Cardiac muscle cell (in vitro differentiated cells and primary cell): ENCODE measurements around the gene TET3. TPM values are rescaled to one million over a fixed set of nuclear protein-coding genes. Genes with fewer than 3 reads are reported as not detected.

Experiments used
- DNase-seq, 2 donors: peaks; one replicate each; pipeline versions ENCODE4 v3.0.0 to v3.0.0-alpha.2; 2010 to 2017; ENCODE audit warnings: low read depth in 1 of 2, low spot score in 1 of 2
- H3K27ac ChIP-seq: fragments of 200-600 bp; sonication (generic); 2 replicates; pipeline ENCODE4 v1.5.1; 2016
- H3K27me3 ChIP-seq: fragments of 200-600 bp; sonication (generic); 2 replicates; pipeline ENCODE4 v1.6.0; 2016; ENCODE audit warnings: control low read depth
- H3K36me3 ChIP-seq: fragments of 200-600 bp; sonication (generic); 2 replicates; pipeline ENCODE4 v1.5.1; 2016; ENCODE audit warnings: control low read depth
- H3K4me1 ChIP-seq: fragments of 200-600 bp; sonication (generic); 2 replicates; pipeline ENCODE4 v1.8.1; 2017; ENCODE audit warnings: low read depth, mild to moderate bottlenecking, mixed run types
- H3K4me3 ChIP-seq: fragments of 200-600 bp; sonication (generic); 2 replicates; pipeline ENCODE4 v1.5.1; 2016; ENCODE audit warnings: mild to moderate bottlenecking
- H3K9me3 ChIP-seq: fragments of 200-600 bp; sonication (generic); 2 replicates; pipeline ENCODE4 v1.5.1; 2017; ENCODE audit warnings: low read depth, mild to moderate bottlenecking, control low read depth
- CTCF ChIP-seq: IDR thresholded peaks from 2 replicates; pipeline ENCODE4 v1.5.1; 2012; ENCODE audit warnings: low read depth, mild to moderate bottlenecking, low read length
- polyA plus RNA-seq: library from polyadenylated mRNA; unstranded; fragments of >200 nt; fragmentation: Nextera tagmentation; extraction: Ambion mirVana; gene quantifications from 2 replicates; pipeline ENCODE4 v1.2.1, GENCODE V29; 2016
- total RNA-seq: library from RNA; depleted of rRNA; stranded (reverse); fragments of >200 nt; gene quantifications from 2 replicates; pipeline ENCODE4 v1.2.3, GENCODE V29; 2016

TET3 gene
- total and polyA plus RNA-seq, 2 experiments from 2014 or later, result 2.9 to 10.2 TPM

GRCh38 chr2:73990531-73990930, 5.8 kb downstream of the TET3 start:
- Histone ChIP-seq H3K9me3 (no peaks in the 10 kb centered on the region), H3K27me3 (no peaks in the 10 kb centered on the region), H3K27ac (no peak overlapping the region), H3K4me1 (peaks cover 26% of the 10 kb centered on the region), H3K36me3 (no peaks in the 10 kb centered on the region), H3K4me3 (no peak overlapping the region)
- no peak for TF ChIP-seq CTCF
- no peak for DNase-seq

GRCh38 chr2:73992036-73992435, 7.3 kb downstream of the TET3 start:
- no peak for DNase-seq
- no peaks in the 10 kb centered on the region for H3K27me3 ChIP-seq
- H3K36me3 ChIP-seq, result no peaks in the 10 kb centered on the region
- H3K9me3 ChIP-seq, result no peaks in the 10 kb centered on the region
- H3K4me1 ChIP-seq, result peaks cover 14% of the 10 kb centered on the region
- no peak overlapping the region for H3K27ac ChIP-seq
- no peak for TF ChIP-seq CTCF
- H3K4me3 ChIP-seq, result no peak overlapping the region

GRCh38 chr2:73993376-73993775, 8.7 kb downstream of the TET3 start:
- H3K36me3 ChIP-seq, result no peaks in the 10 kb centered on the region

GRCh38 chr2:73993778-73994177, 9.1 kb downstream of the TET3 start:
- Histone ChIP-seq H3K36me3 (no peaks in the 10 kb centered on the region), H3K4me1 (no peaks in the 10 kb centered on the region), H3K27me3 (no peaks in the 10 kb centered on the region), H3K27ac (no peak overlapping the region), H3K4me3 (no peak overlapping the region), H3K9me3 (no peaks in the 10 kb centered on the region)
- no peak for TF ChIP-seq CTCF
- no peak for DNase-seq

More at GRCh38 chr2:73993376-73993775, 8.7 kb downstream of the TET3 start:
- DNase-seq, result no peak
- Histone ChIP-seq H3K4me3 (no peak overlapping the region), H3K27ac (no peak overlapping the region), H3K27me3 (no peaks in the 10 kb centered on the region), H3K4me1 (peaks cover 2% of the 10 kb centered on the region), H3K9me3 (no peaks in the 10 kb centered on the region)
- no peak for TF ChIP-seq CTCF

GRCh38 chr2:73994178-73994831, 9.6 kb downstream of the TET3 start:
- Histone ChIP-seq H3K27ac (no peak overlapping the region), H3K27me3 (no peaks in the 10 kb centered on the region), H3K4me3 (no peak overlapping the region), H3K9me3 (no peaks in the 10 kb centered on the region), H3K36me3 (no peaks in the 10 kb centered on the region), H3K4me1 (no peaks in the 10 kb centered on the region)
- no peak for TF ChIP-seq CTCF
- no peak for DNase-seq
